HL-60/S4 treated with retinoic acid at 250 ng/mL for 4 days and 3 days (cell line): ENCODE results near the gene C11orf68.
"Not testable (repeated sequence)": the region's sequence is repeated elsewhere in the genome, so short reads cannot be mapped to it uniquely, and the experiment has no call there.

Experiments
- in situ Hi-C: fragments of 300-500 bp; cut with MboI; formaldehyde crosslinking; loops from 2 replicates; pipeline ENCODE4 v1.7.0; 2022; ENCODE audit warnings: low sequenced_read_pairs

C11orf68 gene

DNA sequence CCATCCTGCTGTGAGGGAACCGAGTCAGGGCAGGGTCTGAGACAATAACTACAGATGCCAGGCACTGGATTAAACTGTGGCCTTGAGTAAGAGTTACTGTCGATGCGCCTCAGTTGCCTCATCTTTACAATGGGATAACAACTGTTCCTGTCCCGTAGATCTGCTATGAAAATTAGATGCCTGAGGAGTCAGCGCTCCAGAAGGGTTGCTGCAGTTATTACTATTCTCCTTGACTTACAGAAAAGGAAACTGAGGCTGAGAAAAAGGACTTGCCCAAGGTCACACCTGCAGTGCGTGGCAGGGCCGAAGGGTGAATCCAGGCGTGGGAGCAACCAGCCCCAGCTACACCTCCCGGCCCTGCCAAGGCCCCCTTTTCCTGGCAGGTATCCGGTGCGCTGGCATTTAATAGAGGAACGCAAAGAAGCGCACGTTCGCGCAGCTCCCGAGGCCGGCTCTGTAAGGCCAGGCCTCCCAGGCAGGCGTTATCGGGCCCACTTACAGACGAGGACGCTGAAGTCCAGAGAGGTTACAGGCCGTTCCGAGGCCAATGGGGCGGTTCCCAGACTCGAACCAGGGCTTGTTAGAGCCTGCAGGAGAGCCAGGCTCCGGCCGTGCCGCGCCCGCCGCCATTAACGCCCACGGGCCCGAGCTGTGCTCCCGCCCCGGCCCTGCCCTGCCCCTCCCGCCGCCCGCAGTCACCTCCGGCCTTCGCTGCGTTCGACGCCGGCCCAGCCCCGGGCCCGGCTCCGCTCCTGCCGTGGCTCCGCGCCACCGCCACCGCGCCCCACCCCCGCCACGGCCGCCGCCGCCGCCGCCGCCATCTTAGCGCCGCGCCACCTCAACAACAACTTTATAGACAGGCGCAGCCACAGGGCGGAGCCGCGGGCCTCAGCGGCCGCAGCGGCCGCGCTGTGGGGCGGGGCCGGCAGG lies at the start of gene C11orf68:
Gene C11orf68 (minus strand): TSS at position 852 of the 930 bp plus-strand sequence. CDS start 31 bp downstream, at position 821.
- in situ Hi-C loops = no loop called here

- in situ Hi-C loops = no loop called here
These were observed 48.6 kb upstream of the C11orf68 start for GRCh38 chr11:65967329-65967934.

GRCh38 chr11:65965986-65966762 lies 47.3 kb upstream of the C11orf68 start:
- in situ Hi-C loops = no loop called here

- in situ Hi-C loops = no loop called here
These were observed 46.0 kb upstream of the C11orf68 start for GRCh38 chr11:65964906-65965305.

DNA sequence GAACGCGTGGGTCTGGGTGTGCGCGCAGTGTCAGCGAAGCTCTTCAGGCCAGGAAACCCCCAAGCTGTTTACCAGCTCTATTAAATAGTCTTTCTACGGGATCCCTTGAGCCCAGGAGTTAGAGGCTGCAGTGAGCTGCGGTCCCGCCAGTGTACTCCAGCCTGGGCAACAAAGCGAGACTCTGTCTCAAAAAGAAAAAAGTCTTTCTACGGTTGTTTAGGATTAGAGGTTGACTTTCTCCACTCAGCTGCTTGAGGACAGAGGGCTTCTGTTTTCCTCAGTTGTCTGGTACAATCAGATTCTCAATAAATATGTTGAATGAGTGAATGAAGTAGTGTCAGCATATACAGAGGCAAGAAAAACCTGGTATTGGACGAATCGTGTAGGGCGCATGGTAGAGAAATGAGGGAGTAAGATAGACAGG lies 43.3 kb upstream of the C11orf68 start:
- in situ Hi-C loops = no loop called here

- in situ Hi-C loops = no loop called here
These were observed 42.6 kb upstream of the C11orf68 start, which contains the start of gene SART1 for GRCh38 chr11:65961267-65962140. Gene SART1, plus strand, starts transcription at chr11:65961734. Its CDS starts 47 bp downstream, at chr11:65961781.

GRCh38 chr11:65960824-65961266 lies 42.0 kb upstream of the C11orf68 start:
- in situ Hi-C loops = no loop called here

DNA sequence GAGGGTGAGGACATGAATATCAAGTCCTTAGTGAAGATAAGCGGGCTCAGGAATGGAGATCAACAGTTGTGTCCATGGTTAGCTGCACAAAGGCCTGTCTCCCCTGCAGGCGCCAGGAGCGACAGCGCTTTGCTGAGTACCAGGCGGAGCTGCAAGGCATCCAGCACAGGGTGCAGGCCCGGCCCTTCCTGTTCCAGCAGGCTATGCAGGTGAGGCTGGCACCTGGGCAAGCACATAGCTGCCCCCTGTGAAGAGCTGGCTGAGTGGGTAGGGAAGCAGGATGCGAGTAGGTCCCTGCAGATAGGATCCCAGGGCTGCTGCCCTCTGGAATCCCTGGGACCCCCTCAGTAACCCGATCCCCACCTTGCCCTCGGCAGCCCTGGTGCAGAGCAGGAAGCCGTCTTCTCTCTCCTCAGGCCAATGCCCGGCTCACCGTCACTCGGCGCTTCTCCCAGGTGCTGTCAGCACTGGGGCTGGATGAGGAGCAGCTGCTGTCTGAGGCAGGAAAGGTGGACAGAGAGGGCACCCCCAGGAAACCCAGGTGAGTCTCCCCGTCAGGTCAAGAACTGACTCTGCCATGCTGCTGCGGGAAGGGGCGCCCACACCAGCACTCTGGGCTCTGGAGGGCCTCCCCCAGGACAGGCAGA lies 40.0 kb upstream of the C11orf68 start:
- in situ Hi-C loops = no loop called here

GRCh38 chr11:65958291-65958690 lies 39.4 kb upstream of the C11orf68 start:
- in situ Hi-C loops = no loop called here

GRCh38 chr11:65954771-65955170 lies 35.9 kb upstream of the C11orf68 start:
- in situ Hi-C loops = no loop called here

DNA sequence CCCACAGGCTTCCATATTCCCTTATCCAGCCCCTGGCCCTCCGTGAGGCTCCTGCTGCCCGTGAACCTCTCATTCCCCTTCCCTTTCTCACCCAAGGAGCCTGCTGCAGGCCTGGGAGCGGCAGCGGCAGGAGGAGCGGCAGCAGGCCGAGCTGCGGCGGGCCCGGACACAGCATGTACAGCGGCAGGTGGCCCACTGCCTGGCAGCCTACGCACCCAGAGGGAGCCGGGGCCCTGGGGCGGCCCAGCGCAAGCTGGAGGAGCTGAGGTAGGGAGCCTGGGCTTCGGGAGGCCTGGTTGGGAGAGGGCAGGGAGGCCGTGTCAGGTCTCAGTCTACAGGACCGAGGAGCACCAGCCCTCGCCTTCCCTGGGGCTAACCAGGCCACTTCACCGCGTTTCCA lies 34.6 kb upstream of the C11orf68 start:
- in situ Hi-C loops = no loop called here

GRCh38 chr11:65952052-65952521 lies 33.2 kb upstream of the C11orf68 start:
- in situ Hi-C loops = no loop called here

DNA sequence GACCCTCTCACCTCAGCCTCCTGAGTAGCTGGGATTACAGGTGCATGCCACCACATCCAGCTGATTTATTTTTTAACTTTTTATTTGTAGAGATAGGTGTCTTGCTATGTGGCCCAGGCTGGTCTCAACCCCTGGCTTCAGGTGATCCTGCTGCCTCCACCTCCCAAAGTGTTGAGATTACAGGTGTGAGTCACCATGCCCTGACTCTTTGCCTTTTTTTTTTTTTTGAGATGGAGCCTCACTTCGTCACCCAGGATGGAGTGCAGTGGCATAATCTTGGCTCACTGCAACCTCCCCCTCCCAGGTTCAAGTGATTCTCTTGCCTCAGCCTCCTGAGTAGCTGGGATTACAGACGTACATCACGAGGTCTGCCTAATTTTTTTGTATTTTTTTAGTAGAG lies 32.8 kb upstream of the C11orf68 start:
- in situ Hi-C loops = not testable (repeated sequence)

- in situ Hi-C loops = not testable (repeated sequence)
These were observed 31.8 kb upstream of the C11orf68 start for GRCh38 chr11:65950711-65951110.

GRCh38 chr11:65947603-65948125 lies 28.8 kb upstream of the C11orf68 start:
- in situ Hi-C loops = no loop called here

- in situ Hi-C loops = no loop called here
These were observed 28.3 kb upstream of the C11orf68 start for GRCh38 chr11:65947133-65947532.

GRCh38 chr11:65946655-65947054 lies 27.8 kb upstream of the C11orf68 start:
- in situ Hi-C loops = no loop called here

- in situ Hi-C loops = no loop called here
These were observed 27.2 kb upstream of the C11orf68 start for GRCh38 chr11:65945941-65946558.

DNA sequence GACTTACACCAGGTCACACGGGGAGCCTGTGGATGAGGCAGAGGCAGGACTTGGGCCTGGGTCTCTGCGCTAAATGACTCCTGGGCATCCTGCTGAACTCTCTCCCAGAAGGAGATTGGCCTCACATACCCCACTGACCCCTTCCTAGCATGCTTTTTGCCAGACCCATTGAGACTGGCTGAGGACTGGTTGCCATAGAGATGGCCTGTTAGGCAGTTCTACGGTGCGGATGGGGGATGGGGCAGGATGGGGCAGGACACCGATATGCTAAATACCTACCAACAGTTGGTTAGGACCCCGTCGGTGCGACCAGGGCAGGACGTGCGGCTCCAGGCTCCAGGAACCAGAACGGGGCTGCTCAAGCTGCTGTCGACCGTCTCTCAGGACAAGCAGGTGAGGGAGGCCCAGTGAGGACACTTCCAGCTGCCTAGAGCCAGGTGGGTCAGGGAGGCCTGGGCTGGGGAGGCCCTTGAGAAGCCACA lies 26.6 kb upstream of the C11orf68 start, which contains the start of gene TSGA10IP:
Gene TSGA10IP (plus strand): TSS at position 51 of the 482 bp plus-strand sequence. CDS start 196 bp downstream, at position 247.
- in situ Hi-C loops = no loop called here
